IMR-90 (cell line): ENCODE results near the gene FSD1. TPM values are rescaled to one million over a fixed set of nuclear protein-coding genes. Genes with fewer than 3 reads are reported as not detected.
A peak's percentile ranks its signal among the peaks of the same experiment; 100 is the strongest.

Experiments
- ATAC-seq: fragments of 200-7000 bp; cut with Tn5 transposase; 2 replicates; pipeline ENCODE4 v1.9.1; 2020; ENCODE audit warnings: low read depth, mild to moderate bottlenecking, moderate library complexity
- BruUV-seq: library from RNA; stranded (reverse); fragments of 400-500 nt; replicated peaks from 2 replicates; lab custom pipeline; 2021; lab: Mats Ljungman, UMichigan
- CTCF ChIA-PET: fragments of 300-600 bp; formaldehyde crosslinking; extraction: SDS; loops from one replicate; lab custom pipeline; 2021; ENCODE audit warnings: antibody characterized with exemption; lab: Yijun Ruan, JAX
- POLR2A ChIA-PET: fragments of 300-600 bp; sonication (Branson Sonifier 250); formaldehyde crosslinking; loops from one replicate; lab custom pipeline; 2022; ENCODE audit warnings: antibody characterized with exemption; ENCODE audit not compliant: unreplicated experiment; lab: Charles Lee
- DNase-seq: peaks from one replicate; pipeline ENCODE4 v3.0.0; 2013
- H2AFZ ChIP-seq: replicated peaks from 2 replicates; pipeline ENCODE3; 2013; ENCODE audit warnings: low read length, mild to moderate bottlenecking; ENCODE audit not compliant: poor library complexity
- H2AK5ac ChIP-seq: 2 replicates; pipeline ENCODE4 v1.6.1; 2013; ENCODE audit warnings: low read depth, low read length, inconsistent platforms
- H2AK9ac ChIP-seq: replicated peaks from 2 replicates; pipeline ENCODE3; 2013; ENCODE audit warnings: mild to moderate bottlenecking, low read depth, low read length, moderate library complexity; ENCODE audit not compliant: poor library complexity
- H2BK120ac ChIP-seq: 2 replicates; pipeline ENCODE4 v1.6.1; 2013; ENCODE audit warnings: low read depth, low read length, inconsistent platforms
- H2BK15ac ChIP-seq: 3 replicates; pipeline ENCODE4 v1.6.1; 2013; ENCODE audit warnings: low read depth, low read length, inconsistent platforms
- H2BK20ac ChIP-seq: 2 replicates; pipeline ENCODE4 v1.6.1; 2013; ENCODE audit warnings: low read depth, mild to moderate bottlenecking, inconsistent platforms, low read length, moderate library complexity
- H2BK5ac ChIP-seq: 2 replicates; pipeline ENCODE4 v1.6.1; 2013; ENCODE audit warnings: mild to moderate bottlenecking, low read depth, low read length, inconsistent platforms; ENCODE audit not compliant: poor library complexity, severe bottlenecking
- H3K14ac ChIP-seq: replicated peaks from 2 replicates; pipeline ENCODE4 v1.6.1; 2013; ENCODE audit warnings: low read depth, low read length, inconsistent platforms
- H3K18ac ChIP-seq: 2 replicates; pipeline ENCODE4 v1.6.1; 2013; ENCODE audit warnings: low read depth, low read length, control low read depth
- H3K23ac ChIP-seq: 2 replicates; pipeline ENCODE4 v1.6.1; 2013; ENCODE audit warnings: low read depth, low read length, inconsistent platforms
- H3K27ac ChIP-seq: 2 replicates; pipeline ENCODE4 v1.5.1; 2013; ENCODE audit warnings: mild to moderate bottlenecking, control low read depth, low read length; ENCODE audit not compliant: insufficient read depth
- H3K27me3 ChIP-seq: 2 replicates; pipeline ENCODE4 v1.6.1; 2013; ENCODE audit warnings: low read length; ENCODE audit not compliant: control insufficient read depth, insufficient read depth
- H3K36me3 ChIP-seq: 2 replicates; pipeline ENCODE4 v1.6.1; 2013; ENCODE audit warnings: low read length, mixed read lengths; ENCODE audit not compliant: control insufficient read depth, insufficient read depth
- H3K4ac ChIP-seq: 2 replicates; pipeline ENCODE4 v1.6.1; 2013; ENCODE audit warnings: low read depth, low read length, inconsistent platforms
- H3K4me1 ChIP-seq: 2 replicates; pipeline ENCODE4 v1.6.1; 2013; ENCODE audit warnings: low read length, mixed read lengths; ENCODE audit not compliant: control insufficient read depth, insufficient read depth
- H3K4me2 ChIP-seq: 2 replicates; pipeline ENCODE4 v1.6.1; 2013; ENCODE audit warnings: low read depth, mild to moderate bottlenecking, control low read depth, low read length, moderate library complexity
- H3K4me3 ChIP-seq: 2 replicates; pipeline ENCODE4 v1.5.1; 2013; ENCODE audit warnings: low read depth, mild to moderate bottlenecking, control low read depth, low read length, moderate library complexity; ENCODE audit not compliant: insufficient read depth
- H3K56ac ChIP-seq: 2 replicates; pipeline ENCODE4 v1.6.1; 2013; ENCODE audit warnings: low read length, inconsistent platforms; ENCODE audit not compliant: insufficient read depth; ENCODE audit errors: extremely low read depth
- H3K79me1 ChIP-seq, 2 experiments: 2 replicates each; pipeline ENCODE4 v1.6.1; 2013; ENCODE audit warnings: low read length in 2 of 2, inconsistent platforms in 1 of 2, low read depth in 1 of 2
- H3K9ac ChIP-seq: 2 replicates; pipeline ENCODE4 v1.6.1; 2013; ENCODE audit warnings: low read depth, low read length, control low read depth
- H3K9me1 ChIP-seq: 2 replicates; pipeline ENCODE4 v1.6.1; 2013; ENCODE audit warnings: low read length, inconsistent platforms; ENCODE audit not compliant: insufficient read depth
- H3K9me3 ChIP-seq: 2 replicates; pipeline ENCODE4 v1.6.1; 2013; ENCODE audit warnings: low read length; ENCODE audit not compliant: control insufficient read depth, insufficient read depth
- H4K20me1 ChIP-seq: 2 replicates; pipeline ENCODE4 v1.6.1; 2013; ENCODE audit warnings: low read length, inconsistent platforms; ENCODE audit not compliant: insufficient read depth
- H4K5ac ChIP-seq: 2 replicates; pipeline ENCODE4 v1.6.1; 2013; ENCODE audit warnings: mild to moderate bottlenecking, low read depth, low read length, control low read depth
- H4K8ac ChIP-seq, 2 experiments: 2 replicates each; pipeline ENCODE4 v1.6.1; 2013; ENCODE audit warnings: low read depth in 2 of 2, low read length in 2 of 2, control low read depth in 1 of 2, inconsistent platforms in 1 of 2
- H4K91ac ChIP-seq: 2 replicates; pipeline ENCODE4 v1.6.1; 2013; ENCODE audit warnings: low read depth, low read length, inconsistent platforms; ENCODE audit not compliant: insufficient read depth
- MAFK ChIP-seq: IDR thresholded peaks from 2 replicates; pipeline ENCODE4 v1.6.1; 2012; ENCODE audit warnings: low read depth, low read length, improper control_type of control experiment
- POLR2A ChIP-seq: IDR thresholded peaks from 2 replicates; pipeline ENCODE4 v1.6.1; 2012; ENCODE audit warnings: mild to moderate bottlenecking, low read depth, low read length
- RAD21 ChIP-seq: IDR thresholded peaks from 2 replicates; pipeline ENCODE4 v1.6.1; 2012; ENCODE audit warnings: low read length, improper control_type of control experiment
- RCOR1 ChIP-seq: IDR thresholded peaks from 2 replicates; pipeline ENCODE4 v1.6.1; 2012; ENCODE audit warnings: mild to moderate bottlenecking, low read length, improper control_type of control experiment; ENCODE audit not compliant: insufficient replicate concordance
- WGBS, 2 experiments: methylation state at CpG; one replicate each; pipeline versions ENCODE4 v1.1.5 to v1.1.7; 2013; ENCODE audit warnings: missing lambda C conversion rate in 2 of 2; ENCODE audit not compliant: insufficient read length in 1 of 2; ENCODE audit errors: extremely low coverage in 2 of 2; 5-methylcytosine and 5-hydroxymethylcytosine counted together
- dilution Hi-C: fragments of 300-500 bp; cut with HindIII; formaldehyde crosslinking; loops from one replicate; pipeline ENCODE4 v1.14.3; 2018; ENCODE audit warnings: low sequenced_read_pairs; ENCODE audit not compliant: unreplicated experiment
- in situ Hi-C: fragments of 300-500 bp; cut with MboI; formaldehyde crosslinking; loops from 3 replicates; pipeline ENCODE4 v1.14.3; 2019; ENCODE audit warnings: low sequenced_read_pairs, inconsistent platforms, mixed read lengths
- intact Hi-C: fragments of 100-400 bp; cut with micrococcal nuclease; formaldehyde crosslinking; loops from 2 replicates; pipeline ENCODE4 v1.10.0; 2022
- polyA plus RNA-seq, 3 experiments: library from polyadenylated mRNA; depleted of rRNA; stranded (reverse); fragments of >200 nt; gene quantifications; 2 replicates each; pipeline ENCODE4 v1.2.3, GENCODE V29; 2012; ENCODE audit warnings: low replicate concordance in 1 of 3
- total RNA-seq: library from RNA; depleted of rRNA; stranded (reverse); fragments of >200 nt; gene quantifications from 2 replicates; pipeline ENCODE4 v1.2.3, GENCODE V29; 2012
- TF ChIP-seq, protein P1 (sequence below): fragments of 150-350 bp; IDR thresholded peaks from 2 replicates; pipeline ENCODE4 v1.6.1; 2016; ENCODE audit warnings: low read depth, mild to moderate bottlenecking, low read length, moderate library complexity, borderline replicate concordance
- TF ChIP-seq, protein P2 (sequence below): conservative IDR thresholded peaks from 2 replicates; pipeline ENCODE4 v1.5.1; 2012; ENCODE audit warnings: mild to moderate bottlenecking, low read depth, low read length, improper control_type of control experiment

The FSD1 gene
- total and polyA plus RNA-seq, 2 of the 4 experiments (the other 2 are of a cell fraction): 17.4 to 24.4 TPM

DNA sequence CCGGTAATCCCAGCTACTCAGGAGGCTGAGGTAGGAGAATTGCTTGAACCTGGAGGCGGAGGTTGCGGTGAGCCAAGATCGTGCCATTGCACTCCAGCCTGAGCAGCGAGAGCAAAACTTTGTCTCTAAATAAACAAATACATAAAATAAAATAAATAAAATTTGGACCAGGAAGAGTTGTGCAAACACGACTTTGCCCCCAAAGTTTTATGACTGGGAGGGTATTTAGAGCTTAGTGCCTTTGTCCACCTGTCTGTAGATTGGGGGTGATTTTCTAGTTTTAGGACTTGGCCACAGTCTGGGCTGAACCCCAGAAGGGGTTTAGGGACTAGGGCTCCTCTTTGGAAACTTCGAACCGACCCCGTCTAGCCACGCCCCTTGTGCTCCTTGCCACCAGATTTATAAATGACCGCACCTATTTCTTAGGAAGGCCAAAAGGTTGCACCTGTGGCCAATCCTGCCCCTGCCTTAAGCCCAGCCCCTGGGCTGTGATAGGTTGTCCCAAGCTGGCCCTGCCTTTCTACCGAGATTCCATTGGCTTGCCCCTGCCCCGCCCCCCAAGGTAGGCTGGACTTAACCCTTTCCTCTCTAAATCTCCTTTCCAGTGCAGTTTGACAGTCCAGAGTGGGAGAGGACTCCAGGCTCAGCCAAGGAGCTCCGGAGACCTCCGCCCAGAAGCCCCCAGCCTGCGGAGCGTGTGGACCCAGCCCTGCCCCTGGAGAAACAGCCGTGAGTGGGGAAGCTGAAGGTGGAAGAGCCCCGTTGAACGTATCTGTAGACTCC lies 20.0 kb upstream of the FSD1 start:
- Histone ChIP-seq H2BK5ac (no peak overlapping the region), H3K18ac (no peak overlapping the region), H3K56ac (no peak overlapping the region), H2BK15ac (no peak overlapping the region), H3K9me3 (peaks cover 2% of the 10 kb centered on the region; the same call in 1 of the 2 replicates), H3K79me1 (no peaks in the 10 kb centered on the region), H3K4me3 (no peak overlapping the region), H3K27me3 (peaks cover 45% of the 10 kb centered on the region), H3K14ac (no peak overlapping the region), H2AK5ac (no peak overlapping the region), H3K27ac (no peak overlapping the region), H4K5ac (no peak overlapping the region), H2AK9ac (no peak overlapping the region), H3K4me1 (no peaks in the 10 kb centered on the region), H4K20me1 (no peaks in the 10 kb centered on the region), H2BK120ac (no peak overlapping the region), H3K36me3 (no peaks in the 10 kb centered on the region), H3K4ac (no peak overlapping the region), H3K9me1 (no peaks in the 10 kb centered on the region), H2BK20ac (no peak overlapping the region), H3K9ac (no peak overlapping the region), H3K4me2 (no peak overlapping the region), H4K91ac (no peak overlapping the region), H2AFZ (peak overlapping the region; percentile 10), H3K23ac (no peak overlapping the region), H4K8ac (no peak overlapping the region)
- no peak for DNase-seq
- in situ Hi-C loops (no loop called here), dilution Hi-C loops (no loop called here), intact Hi-C loops (no loop called here)
- 20% methylated on average over 1 of the region's 20 CpGs; no CpG with 5 or more reads in 1 of the 2 experiments for WGBS, 2 experiments
- no TSS peak for BruUV-seq
- ATAC-seq: peak; percentile 63
- CTCF ChIA-PET: no interaction called here
- POLR2A ChIA-PET: no interaction called here
- TF ChIP-seq, protein P1, sequence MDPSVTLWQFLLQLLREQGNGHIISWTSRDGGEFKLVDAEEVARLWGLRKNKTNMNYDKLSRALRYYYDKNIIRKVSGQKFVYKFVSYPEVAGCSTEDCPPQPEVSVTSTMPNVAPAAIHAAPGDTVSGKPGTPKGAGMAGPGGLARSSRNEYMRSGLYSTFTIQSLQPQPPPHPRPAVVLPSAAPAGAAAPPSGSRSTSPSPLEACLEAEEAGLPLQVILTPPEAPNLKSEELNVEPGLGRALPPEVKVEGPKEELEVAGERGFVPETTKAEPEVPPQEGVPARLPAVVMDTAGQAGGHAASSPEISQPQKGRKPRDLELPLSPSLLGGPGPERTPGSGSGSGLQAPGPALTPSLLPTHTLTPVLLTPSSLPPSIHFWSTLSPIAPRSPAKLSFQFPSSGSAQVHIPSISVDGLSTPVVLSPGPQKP: no peak
- no peak for TF ChIP-seq RAD21
- no peak for TF ChIP-seq RCOR1
- TF ChIP-seq, protein P2, sequence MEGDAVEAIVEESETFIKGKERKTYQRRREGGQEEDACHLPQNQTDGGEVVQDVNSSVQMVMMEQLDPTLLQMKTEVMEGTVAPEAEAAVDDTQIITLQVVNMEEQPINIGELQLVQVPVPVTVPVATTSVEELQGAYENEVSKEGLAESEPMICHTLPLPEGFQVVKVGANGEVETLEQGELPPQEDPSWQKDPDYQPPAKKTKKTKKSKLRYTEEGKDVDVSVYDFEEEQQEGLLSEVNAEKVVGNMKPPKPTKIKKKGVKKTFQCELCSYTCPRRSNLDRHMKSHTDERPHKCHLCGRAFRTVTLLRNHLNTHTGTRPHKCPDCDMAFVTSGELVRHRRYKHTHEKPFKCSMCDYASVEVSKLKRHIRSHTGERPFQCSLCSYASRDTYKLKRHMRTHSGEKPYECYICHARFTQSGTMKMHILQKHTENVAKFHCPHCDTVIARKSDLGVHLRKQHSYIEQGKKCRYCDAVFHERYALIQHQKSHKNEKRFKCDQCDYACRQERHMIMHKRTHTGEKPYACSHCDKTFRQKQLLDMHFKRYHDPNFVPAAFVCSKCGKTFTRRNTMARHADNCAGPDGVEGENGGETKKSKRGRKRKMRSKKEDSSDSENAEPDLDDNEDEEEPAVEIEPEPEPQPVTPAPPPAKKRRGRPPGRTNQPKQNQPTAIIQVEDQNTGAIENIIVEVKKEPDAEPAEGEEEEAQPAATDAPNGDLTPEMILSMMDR: no peak
- no peak for TF ChIP-seq MAFK
- TF ChIP-seq POLR2A: no peak
